GM23338 (cell line): Measurements from ENCODE around the gene NXPH4. TPM values are rescaled to one million over a fixed set of nuclear protein-coding genes. Genes with fewer than 3 reads are reported as not detected.

Source experiments
- ATAC-seq: fragments of 200-7000 bp; cut with Tn5 transposase; 3 replicates; pipeline ENCODE4 v1.9.1; 2020
- DNase-seq: peaks from one replicate; pipeline ENCODE4 v3.0.0-alpha.2; 2015; ENCODE audit warnings: low spot score
- H2AFZ ChIP-seq: fragments of 200-600 bp; sonication (generic); 2 replicates; pipeline ENCODE4 v1.8.0; 2016; ENCODE audit warnings: antibody characterized with exemption, mild to moderate bottlenecking, moderate library complexity
- H3F3A ChIP-seq: fragments of 200-600 bp; sonication (generic); replicated peaks from 2 replicates; pipeline ENCODE4 v1.8.0; 2017; ENCODE audit warnings: antibody characterized with exemption, mixed run types, low read depth
- H3K27ac ChIP-seq: fragments of 200-600 bp; sonication (generic); 2 replicates; pipeline ENCODE4 v1.6.1; 2016; ENCODE audit warnings: low read depth
- H3K27me3 ChIP-seq: fragments of 200-600 bp; sonication (generic); 2 replicates; pipeline ENCODE4 v1.8.0; 2016; ENCODE audit warnings: mild to moderate bottlenecking, mixed run types, moderate library complexity; ENCODE audit not compliant: insufficient read depth
- H3K36me3 ChIP-seq: fragments of 200-600 bp; sonication (generic); 2 replicates; pipeline ENCODE4 v1.8.0; 2016; ENCODE audit warnings: mild to moderate bottlenecking; ENCODE audit not compliant: insufficient read depth
- H3K4me1 ChIP-seq: fragments of 200-600 bp; sonication (generic); 2 replicates; pipeline ENCODE4 v1.8.0; 2016; ENCODE audit warnings: mild to moderate bottlenecking, moderate library complexity; ENCODE audit not compliant: insufficient read depth
- H3K4me2 ChIP-seq: fragments of 200-600 bp; sonication (generic); 2 replicates; pipeline ENCODE4 v1.7.1; 2017; ENCODE audit warnings: mixed run types
- H3K4me3 ChIP-seq: fragments of 200-600 bp; sonication (generic); 2 replicates; pipeline ENCODE4 v1.6.1; 2016; ENCODE audit warnings: mixed run types
- H3K79me2 ChIP-seq: fragments of 200-600 bp; sonication (generic); replicated peaks from 2 replicates; pipeline ENCODE4 v1.8.0; 2017; ENCODE audit warnings: mild to moderate bottlenecking; ENCODE audit not compliant: insufficient read depth
- H3K9me2 ChIP-seq: fragments of 200-600 bp; sonication (generic); 2 replicates; pipeline ENCODE4 v1.8.0; 2017; ENCODE audit not compliant: insufficient read depth
- H4K20me1 ChIP-seq: fragments of 200-600 bp; sonication (generic); replicated peaks from 2 replicates; pipeline ENCODE4 v1.8.0; 2017; ENCODE audit warnings: mild to moderate bottlenecking; ENCODE audit not compliant: insufficient read depth
- H3K27ac Mint-ChIP-seq: 2 replicates; pipeline ENCODE4 v1.8.0; 2020; ENCODE audit warnings: inconsistent platforms, mild to moderate bottlenecking, moderate library complexity, mixed read lengths
- H3K27me3 Mint-ChIP-seq: 3 replicates; pipeline ENCODE4 v1.8.0; 2022; ENCODE audit warnings: low read depth, mild to moderate bottlenecking, moderate library complexity, mixed read lengths, inconsistent platforms; ENCODE audit not compliant: insufficient read depth, poor library complexity
- H3K36me3 Mint-ChIP-seq: 3 replicates; pipeline ENCODE4 v1.8.0; 2021; ENCODE audit warnings: low read depth, mild to moderate bottlenecking, inconsistent platforms, moderate library complexity, mixed read lengths
- H3K4me1 Mint-ChIP-seq: 3 replicates; pipeline ENCODE4 v1.8.0; 2020; ENCODE audit warnings: mild to moderate bottlenecking, inconsistent platforms, mixed read lengths
- H3K4me3 Mint-ChIP-seq: 3 replicates; pipeline ENCODE4 v1.8.0; 2021; ENCODE audit warnings: moderate library complexity, mild to moderate bottlenecking, inconsistent platforms, mixed read lengths
- H3K9me3 Mint-ChIP-seq: 3 replicates; pipeline ENCODE4 v1.8.0; 2020; ENCODE audit warnings: moderate library complexity, mild to moderate bottlenecking, inconsistent platforms, mixed read lengths
- EZH2phosphoT487 ChIP-seq: fragments of 200-600 bp; sonication (generic); IDR thresholded peaks from one replicate; pipeline ENCODE4 v1.8.1; 2018; ENCODE audit warnings: antibody characterized with exemption; ENCODE audit not compliant: unreplicated experiment
- JUNB ChIP-seq: IDR thresholded peaks from one replicate; pipeline ENCODE4 v1.6.1; 2016; ENCODE audit warnings: antibody characterized with exemption; ENCODE audit not compliant: unreplicated experiment
- NANOG ChIP-seq: IDR thresholded peaks from 2 replicates; pipeline ENCODE4 v1.6.1; 2016; ENCODE audit warnings: antibody characterized with exemption, borderline replicate concordance
- POLR2AphosphoS5 ChIP-seq: IDR thresholded peaks from 2 replicates; pipeline ENCODE4 v1.6.1; 2016; ENCODE audit warnings: antibody characterized with exemption, low read depth
- STAT1 ChIP-seq: IDR thresholded peaks from one replicate; pipeline ENCODE4 v1.6.1; 2016; ENCODE audit warnings: antibody characterized with exemption; ENCODE audit not compliant: unreplicated experiment
- ZNF114 ChIP-seq: fragments of 250-450 bp; sonication (Bioruptor Pico); IDR thresholded peaks from 2 replicates; pipeline ENCODE4 v1.5.0; 2020; ENCODE audit warnings: mild to moderate bottlenecking, moderate library complexity
- polyA plus RNA-seq: library from polyadenylated mRNA; unstranded; fragments of >200 nt; fragmentation: Nextera tagmentation; extraction: Ambion mirVana; gene quantifications from 2 replicates; pipeline ENCODE4 v1.2.1, GENCODE V29; 2016
- total RNA-seq: library from RNA; depleted of rRNA; stranded (reverse); fragments of >200 nt; shearing (Covaris generic); gene quantifications from 2 replicates; pipeline ENCODE4 v1.2.3, GENCODE V29; 2014
- TF ChIP-seq, protein P1 (sequence below): IDR thresholded peaks from one replicate; pipeline ENCODE4 v1.6.1; 2018; ENCODE audit warnings: antibody characterized with exemption; ENCODE audit not compliant: unreplicated experiment

The NXPH4 gene
- total and polyA plus RNA-seq, 2 experiments from 2014 or later, result 0.89 to 1.5 TPM

- peaks cover 8% of the 10 kb centered on the region for H3K4me1 Mint-ChIP-seq
- Histone ChIP-seq H3K4me3 (no peak overlapping the region), H3K79me2 (no peaks in the 10 kb centered on the region), H4K20me1 (no peaks in the 10 kb centered on the region), H3K4me2 (no peak overlapping the region), H3K36me3 (no peaks in the 10 kb centered on the region), H3K9me2 (no peaks in the 10 kb centered on the region), H3K27me3 (no peaks in the 10 kb centered on the region), H3K4me1 (peaks cover 5% of the 10 kb centered on the region), H2AFZ (no peak overlapping the region), H3F3A (no peaks in the 10 kb centered on the region; the same call in 1 of the 2 replicates), H3K27ac (no peak overlapping the region)
- ATAC-seq (no peak), DNase-seq (no peak)
- no peaks in the 10 kb centered on the region for H3K27me3 Mint-ChIP-seq
- no peaks in the 10 kb centered on the region for H3K9me3 Mint-ChIP-seq
- TF ChIP-seq ZNF114 (CRISPR knock-in tag) (no peak), POLR2AphosphoS5 (no peak), EZH2phosphoT487 (no peak), NANOG (no peak)
- TF ChIP-seq, protein P1, sequence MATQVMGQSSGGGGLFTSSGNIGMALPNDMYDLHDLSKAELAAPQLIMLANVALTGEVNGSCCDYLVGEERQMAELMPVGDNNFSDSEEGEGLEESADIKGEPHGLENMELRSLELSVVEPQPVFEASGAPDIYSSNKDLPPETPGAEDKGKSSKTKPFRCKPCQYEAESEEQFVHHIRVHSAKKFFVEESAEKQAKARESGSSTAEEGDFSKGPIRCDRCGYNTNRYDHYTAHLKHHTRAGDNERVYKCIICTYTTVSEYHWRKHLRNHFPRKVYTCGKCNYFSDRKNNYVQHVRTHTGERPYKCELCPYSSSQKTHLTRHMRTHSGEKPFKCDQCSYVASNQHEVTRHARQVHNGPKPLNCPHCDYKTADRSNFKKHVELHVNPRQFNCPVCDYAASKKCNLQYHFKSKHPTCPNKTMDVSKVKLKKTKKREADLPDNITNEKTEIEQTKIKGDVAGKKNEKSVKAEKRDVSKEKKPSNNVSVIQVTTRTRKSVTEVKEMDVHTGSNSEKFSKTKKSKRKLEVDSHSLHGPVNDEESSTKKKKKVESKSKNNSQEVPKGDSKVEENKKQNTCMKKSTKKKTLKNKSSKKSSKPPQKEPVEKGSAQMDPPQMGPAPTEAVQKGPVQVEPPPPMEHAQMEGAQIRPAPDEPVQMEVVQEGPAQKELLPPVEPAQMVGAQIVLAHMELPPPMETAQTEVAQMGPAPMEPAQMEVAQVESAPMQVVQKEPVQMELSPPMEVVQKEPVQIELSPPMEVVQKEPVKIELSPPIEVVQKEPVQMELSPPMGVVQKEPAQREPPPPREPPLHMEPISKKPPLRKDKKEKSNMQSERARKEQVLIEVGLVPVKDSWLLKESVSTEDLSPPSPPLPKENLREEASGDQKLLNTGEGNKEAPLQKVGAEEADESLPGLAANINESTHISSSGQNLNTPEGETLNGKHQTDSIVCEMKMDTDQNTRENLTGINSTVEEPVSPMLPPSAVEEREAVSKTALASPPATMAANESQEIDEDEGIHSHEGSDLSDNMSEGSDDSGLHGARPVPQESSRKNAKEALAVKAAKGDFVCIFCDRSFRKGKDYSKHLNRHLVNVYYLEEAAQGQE, result no peak
- H3K36me3 Mint-ChIP-seq, result peaks cover 5% of the 10 kb centered on the region; the same call in 1 of the 3 replicates
- no peak overlapping the region for H3K27ac Mint-ChIP-seq
- no peak overlapping the region for H3K4me3 Mint-ChIP-seq
Measured at GRCh38 chr12:57255916-57256315, 39.3 kb downstream of the NXPH4 start.

DNA sequence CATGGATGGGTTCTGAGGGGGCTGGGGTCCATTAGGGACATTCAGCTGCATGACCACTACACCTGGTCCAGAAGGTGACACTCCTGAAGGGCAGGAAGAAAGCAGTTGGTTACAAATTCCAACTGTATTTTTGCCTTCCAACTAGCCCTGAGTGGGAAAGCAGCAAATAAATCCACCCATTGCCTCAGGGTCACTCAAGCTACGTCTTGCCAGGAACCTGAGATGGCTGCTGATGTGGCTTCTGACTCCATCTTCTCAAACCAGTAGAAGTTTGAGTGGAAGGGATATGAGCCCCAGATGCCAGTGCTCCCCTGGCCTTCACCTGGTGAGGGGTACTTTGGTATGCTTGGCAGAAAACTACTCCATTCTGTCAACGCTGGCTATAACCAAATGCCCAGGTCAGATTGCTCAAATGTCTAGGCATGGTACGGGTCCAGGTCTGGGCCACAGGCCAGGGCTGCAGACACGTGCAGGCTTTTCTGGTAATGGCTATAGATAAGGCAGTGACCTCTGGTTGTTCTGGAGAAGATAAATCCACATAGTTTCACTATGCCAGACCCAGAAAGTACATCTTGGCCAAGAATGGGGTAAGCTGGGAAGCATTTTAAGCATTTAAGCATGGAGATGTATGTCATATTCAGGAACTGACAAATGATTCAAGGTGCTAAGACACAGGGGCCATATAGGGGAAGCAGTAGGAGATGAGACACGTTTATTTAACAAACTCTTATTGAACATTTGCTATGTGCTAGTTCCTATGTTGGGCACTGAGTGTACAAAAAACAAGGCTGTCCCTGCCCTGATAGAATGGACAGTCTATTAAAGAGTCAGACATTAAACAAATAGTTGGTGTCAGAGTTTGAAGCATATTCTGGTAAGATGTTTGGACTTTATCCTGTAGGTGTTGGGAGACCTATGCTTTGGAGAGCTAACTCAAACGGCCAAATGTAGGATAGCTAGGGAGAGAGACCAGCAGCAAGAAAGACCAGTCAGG, 42.7 kb downstream of the NXPH4 start:
- no peaks in the 10 kb centered on the region for H4K20me1 ChIP-seq
- no peak overlapping the region for H3K4me3 ChIP-seq
- Mint-ChIP-seq H3K27ac (no peak overlapping the region), H3K9me3 (no peaks in the 10 kb centered on the region), H3K4me1 (peaks cover 18% of the 10 kb centered on the region), H3K4me3 (no peak overlapping the region), H3K36me3 (peaks cover 5% of the 10 kb centered on the region; the same call in 1 of the 3 replicates), H3K27me3 (peaks cover 9% of the 10 kb centered on the region)
- H3K79me2 ChIP-seq, result no peaks in the 10 kb centered on the region
- H3K9me2 ChIP-seq, result no peaks in the 10 kb centered on the region
- H2AFZ ChIP-seq, result no peak overlapping the region
- no peak for ATAC-seq
- peaks cover 16% of the 10 kb centered on the region for H3K4me1 ChIP-seq
- no peak for DNase-seq
- no peak overlapping the region for H3K4me2 ChIP-seq
- no peak overlapping the region for H3K27ac ChIP-seq
- no peaks in the 10 kb centered on the region for H3F3A ChIP-seq
- no peaks in the 10 kb centered on the region for H3K27me3 ChIP-seq
- H3K36me3 ChIP-seq, result no peaks in the 10 kb centered on the region
- TF ChIP-seq STAT1 (no peak), JUNB (no peak)
- TF ChIP-seq, protein P1, result no peak
